HG03175 (cell line): ENCODE measurements around the gene TNFAIP8L1.
"Not testable (repeated sequence)": the region's sequence is repeated elsewhere in the genome, so short reads cannot be mapped to it uniquely, and the experiment has no call there.

Source experiments
- ATAC-seq: cut with Tn5 transposase; IDR thresholded peaks from one replicate; pipeline ENCODE4 v1.9.1; 2021; ENCODE audit warnings: mild to moderate bottlenecking, moderate library complexity; ENCODE audit not compliant: unreplicated experiment

TNFAIP8L1 gene

GRCh38 chr19:4675346-4675745, 36.0 kb downstream of the TNFAIP8L1 start:
- no peak for ATAC-seq

- ATAC-seq, result no peak
Observed at GRCh38 chr19:4676955-4677731, 37.8 kb downstream of the TNFAIP8L1 start.

GRCh38 chr19:4678881-4679790, 39.8 kb downstream of the TNFAIP8L1 start:
- no peak for ATAC-seq

GRCh38 chr19:4680021-4680420, 40.7 kb downstream of the TNFAIP8L1 start:
- not testable (repeated sequence) for ATAC-seq

GRCh38 chr19:4682417-4683200, 43.3 kb downstream of the TNFAIP8L1 start:
- ATAC-seq, result no peak

GRCh38 chr19:4684312-4685095, 45.2 kb downstream of the TNFAIP8L1 start:
- ATAC-seq, result no peak

- ATAC-seq, result no peak
Observed at GRCh38 chr19:4686700-4687099, 47.4 kb downstream of the TNFAIP8L1 start.

- ATAC-seq, result no peak
Observed at GRCh38 chr19:4687396-4687795, 48.1 kb downstream of the TNFAIP8L1 start.

GRCh38 chr19:4688587-4688986, 49.3 kb downstream of the TNFAIP8L1 start:
- ATAC-seq, result no peak

- ATAC-seq, result no peak
Observed at GRCh38 chr19:4689403-4689802, 50.1 kb downstream of the TNFAIP8L1 start.

GRCh38 chr19:4690361-4690760, 51.0 kb downstream of the TNFAIP8L1 start:
- ATAC-seq, result no peak

GRCh38 chr19:4691373-4691772, 52.1 kb downstream of the TNFAIP8L1 start:
- no peak for ATAC-seq

- ATAC-seq, result no peak
Observed at GRCh38 chr19:4692251-4693077, 53.1 kb downstream of the TNFAIP8L1 start.

GRCh38 chr19:4693078-4693350, 53.7 kb downstream of the TNFAIP8L1 start:
- no peak for ATAC-seq

- no peak for ATAC-seq
Observed at GRCh38 chr19:4693471-4694121, 54.3 kb downstream of the TNFAIP8L1 start.

- ATAC-seq, result no peak
Observed at GRCh38 chr19:4694211-4694987, 55.1 kb downstream of the TNFAIP8L1 start.

GRCh38 chr19:4695224-4695731, 56.0 kb downstream of the TNFAIP8L1 start:
- ATAC-seq, result no peak

GRCh38 chr19:4697304-4697703, 58.0 kb downstream of the TNFAIP8L1 start:
- ATAC-seq, result no peak
